ENCODE measurements around the gene SUPT3H. TPM values are rescaled to one million over a fixed set of nuclear protein-coding genes. Genes with fewer than 3 reads are reported as not detected.

Gene SUPT3H
- total and polyA plus RNA-seq, 4 donors: 0.85 to 4.8 (median 2.4) TPM

- DNase-seq (ENCODE audit: low spot score): no peak
- Histone ChIP-seq H3K9me3 (ENCODE audit: control insufficient read depth in 4 of 4, low read length in 3 of 4) (no peaks in the 10 kb centered on the region), H3K36me3 (ENCODE audit: control insufficient read depth in 4 of 4, insufficient read depth in 3 of 4, low read depth in 1 of 4, low read length in 3 of 4) (no peaks in the 10 kb centered on the region), H3K4me1 (ENCODE audit: control insufficient read depth in 4 of 4, insufficient read depth in 4 of 4, low read length in 3 of 4) (no peaks in the 10 kb centered on the region), H3K27me3 (ENCODE audit: control insufficient read depth in 4 of 4, insufficient read depth in 4 of 4, low read length in 3 of 4) (no peaks in the 10 kb centered on the region), H3K9ac (ENCODE audit: low read depth in 1 of 2, low read length in 2 of 2) (no peak overlapping the region), H3K27ac (ENCODE audit: low read depth in 1 of 2, low read length in 2 of 2) (no peak overlapping the region), H3K4me3 (ENCODE audit: low read depth in 1 of 3, low read length in 3 of 3) (no peak overlapping the region)
- WGBS: 72% methylated on average over 2 of the region's 2 CpGs
- TF ChIP-seq TAF1 (conservative IDR thresholded peaks at IDR 0.05) (no peak), RAD21 (IDR thresholded peaks at IDR 0.05) (no peak)
These were observed 547.9 kb downstream of the SUPT3H start for GRCh38 chr6:44829836-44830235.

GRCh38 chr6:44828780-44829179 is 549.0 kb downstream of the SUPT3H start:
- Histone ChIP-seq H3K4me1 (ENCODE audit: control insufficient read depth in 4 of 4, insufficient read depth in 4 of 4, low read length in 3 of 4) (no peaks in the 10 kb centered on the region), H3K9ac (ENCODE audit: low read depth in 1 of 2, low read length in 2 of 2) (no peak overlapping the region), H3K9me3 (ENCODE audit: control insufficient read depth in 4 of 4, low read length in 3 of 4) (no peaks in the 10 kb centered on the region), H3K27me3 (ENCODE audit: control insufficient read depth in 4 of 4, insufficient read depth in 4 of 4, low read length in 3 of 4) (no peaks in the 10 kb centered on the region), H3K36me3 (ENCODE audit: control insufficient read depth in 4 of 4, insufficient read depth in 3 of 4, low read depth in 1 of 4, low read length in 3 of 4) (no peaks in the 10 kb centered on the region), H3K27ac (ENCODE audit: low read depth in 1 of 2, low read length in 2 of 2) (no peak overlapping the region), H3K4me3 (ENCODE audit: low read depth in 1 of 3, low read length in 3 of 3) (no peak overlapping the region)
- WGBS: 83% methylated on average over 2 of the region's 2 CpGs
- TF ChIP-seq ATF3 (IDR thresholded peaks at IDR 0.05): no peak
- no peak for DNase-seq (ENCODE audit: low spot score)

DNA sequence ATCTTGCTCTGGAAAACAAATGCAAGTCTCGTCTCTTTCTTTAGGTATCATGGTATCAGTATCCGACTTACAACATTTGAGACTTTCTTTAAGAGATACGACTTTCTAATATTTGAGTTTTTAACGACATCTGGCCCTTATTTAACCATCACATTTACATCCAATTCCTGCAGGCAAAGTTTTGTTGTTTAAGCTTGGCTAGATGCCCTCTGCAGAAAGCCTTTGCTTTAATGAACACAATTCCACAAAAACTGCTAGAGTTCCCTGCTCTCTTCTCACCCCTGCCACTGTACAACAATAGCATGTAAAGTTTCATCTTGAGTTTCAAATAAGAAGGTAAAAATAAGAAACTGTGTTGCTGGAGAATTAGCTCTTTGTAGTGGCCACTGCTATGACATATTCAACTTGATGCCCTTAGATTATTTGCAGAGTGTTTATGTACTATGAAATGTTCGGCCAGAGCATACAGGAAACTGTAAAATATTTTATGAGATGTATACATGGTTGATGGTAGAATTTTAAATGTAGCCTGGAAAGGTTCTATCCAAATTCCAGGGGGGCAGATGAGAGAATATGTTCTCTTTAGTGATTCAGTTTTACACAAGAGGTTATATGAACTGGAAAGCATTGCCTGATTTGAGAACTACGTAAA is 551.6 kb downstream of the SUPT3H start:
- DNase-seq (ENCODE audit: low spot score): no peak
- TF ChIP-seq TAF1 (conservative IDR thresholded peaks at IDR 0.05) (no peak), NR2F2 (IDR thresholded peaks at IDR 0.05) (no peak), HNF4G (IDR thresholded peaks at IDR 0.05) (no peak)
- 89% methylated on average over 6 of the region's 6 CpGs for WGBS
- H3K9ac ChIP-seq (ENCODE audit: low read depth in 1 of 2, low read length in 2 of 2): no peak overlapping the region
- no peak overlapping the region for H3K4me3 ChIP-seq (ENCODE audit: low read depth in 1 of 3, low read length in 3 of 3)
- H3K27ac ChIP-seq (ENCODE audit: low read depth in 1 of 2, low read length in 2 of 2): no peak overlapping the region
- no peaks in the 10 kb centered on the region for H3K36me3 ChIP-seq (ENCODE audit: control insufficient read depth in 4 of 4, insufficient read depth in 3 of 4, low read depth in 1 of 4, low read length in 3 of 4)
- no peaks in the 10 kb centered on the region for H3K4me1 ChIP-seq (ENCODE audit: control insufficient read depth in 4 of 4, insufficient read depth in 4 of 4, low read length in 3 of 4)
- H3K9me3 ChIP-seq (ENCODE audit: control insufficient read depth in 4 of 4, low read length in 3 of 4): no peaks in the 10 kb centered on the region
- H3K27me3 ChIP-seq (ENCODE audit: control insufficient read depth in 4 of 4, insufficient read depth in 4 of 4, low read length in 3 of 4): no peaks in the 10 kb centered on the region

GRCh38 chr6:44825273-44825672 is 552.5 kb downstream of the SUPT3H start:
- TF ChIP-seq, protein P1, sequence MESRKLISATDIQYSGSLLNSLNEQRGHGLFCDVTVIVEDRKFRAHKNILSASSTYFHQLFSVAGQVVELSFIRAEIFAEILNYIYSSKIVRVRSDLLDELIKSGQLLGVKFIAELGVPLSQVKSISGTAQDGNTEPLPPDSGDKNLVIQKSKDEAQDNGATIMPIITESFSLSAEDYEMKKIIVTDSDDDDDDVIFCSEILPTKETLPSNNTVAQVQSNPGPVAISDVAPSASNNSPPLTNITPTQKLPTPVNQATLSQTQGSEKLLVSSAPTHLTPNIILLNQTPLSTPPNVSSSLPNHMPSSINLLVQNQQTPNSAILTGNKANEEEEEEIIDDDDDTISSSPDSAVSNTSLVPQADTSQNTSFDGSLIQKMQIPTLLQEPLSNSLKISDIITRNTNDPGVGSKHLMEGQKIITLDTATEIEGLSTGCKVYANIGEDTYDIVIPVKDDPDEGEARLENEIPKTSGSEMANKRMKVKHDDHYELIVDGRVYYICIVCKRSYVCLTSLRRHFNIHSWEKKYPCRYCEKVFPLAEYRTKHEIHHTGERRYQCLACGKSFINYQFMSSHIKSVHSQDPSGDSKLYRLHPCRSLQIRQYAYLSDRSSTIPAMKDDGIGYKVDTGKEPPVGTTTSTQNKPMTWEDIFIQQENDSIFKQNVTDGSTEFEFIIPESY (IDR thresholded peaks at IDR 0.05): no peak
- TF ChIP-seq HNF4G (IDR thresholded peaks at IDR 0.05): no peak
- TF ChIP-seq TAF1 (conservative IDR thresholded peaks at IDR 0.05): no peak
- TF ChIP-seq RAD21 (IDR thresholded peaks at IDR 0.05): no peak
- no peak for TF ChIP-seq FOXA2 (IDR thresholded peaks at IDR 0.05)
- no peak for TF ChIP-seq ATF3 (IDR thresholded peaks at IDR 0.05)
- TF ChIP-seq RXRA (IDR thresholded peaks at IDR 0.05): no peak
- no peak for TF ChIP-seq YY1 (IDR thresholded peaks at IDR 0.05)
- TF ChIP-seq SP1 (IDR thresholded peaks at IDR 0.05): no peak
- no peak for TF ChIP-seq HNF4A (conservative IDR thresholded peaks at IDR 0.05)
- H3K27me3 ChIP-seq (ENCODE audit: control insufficient read depth in 4 of 4, insufficient read depth in 4 of 4, low read length in 3 of 4): no peaks in the 10 kb centered on the region
- no peaks in the 10 kb centered on the region for H3K9me3 ChIP-seq (ENCODE audit: control insufficient read depth in 4 of 4, low read length in 3 of 4)
- H3K36me3 ChIP-seq (ENCODE audit: control insufficient read depth in 4 of 4, insufficient read depth in 3 of 4, low read depth in 1 of 4, low read length in 3 of 4): no peaks in the 10 kb centered on the region
- H3K4me1 ChIP-seq (ENCODE audit: control insufficient read depth in 4 of 4, insufficient read depth in 4 of 4, low read length in 3 of 4): no peaks in the 10 kb centered on the region
- no peak for DNase-seq (ENCODE audit: low spot score)
- no peak overlapping the region for H3K4me3 ChIP-seq (ENCODE audit: low read depth in 1 of 3, low read length in 3 of 3)
- 79% methylated on average over 2 of the region's 2 CpGs for WGBS
- no peak overlapping the region for H3K27ac ChIP-seq (ENCODE audit: low read depth in 1 of 2, low read length in 2 of 2)
- no peak overlapping the region for H3K9ac ChIP-seq (ENCODE audit: low read depth in 1 of 2, low read length in 2 of 2)
